Suprapubic skin (tissue), 4 donors: ENCODE results near the gene PPP1R37. TPM values are rescaled to one million over a fixed set of nuclear protein-coding genes. Genes with fewer than 3 reads are reported as not detected.
"Not testable (repeated sequence)": the region's sequence is repeated elsewhere in the genome, so short reads cannot be mapped to it uniquely, and the experiment has no call there.

Source experiments
- DNase-seq, 2 donors: peaks; one replicate each; pipeline ENCODE4 v3.0.0-alpha.2; 2019; ENCODE audit warnings: low spot score in 2 of 2
- H3K27ac ChIP-seq: fragments of 200-600 bp; sonication (generic); one replicate; pipeline ENCODE4 v1.5.1; 2019
- H3K27me3 ChIP-seq: fragments of 200-600 bp; sonication (generic); one replicate; pipeline ENCODE4 v1.5.1; 2019
- H3K36me3 ChIP-seq: fragments of 200-600 bp; sonication (generic); one replicate; pipeline ENCODE4 v1.5.1; 2019
- H3K4me1 ChIP-seq: fragments of 200-600 bp; sonication (generic); one replicate; pipeline ENCODE4 v1.5.1; 2019
- H3K4me3 ChIP-seq: fragments of 200-600 bp; sonication (generic); one replicate; pipeline ENCODE4 v1.5.1; 2019; ENCODE audit warnings: mild to moderate bottlenecking
- H3K9me3 ChIP-seq: fragments of 200-600 bp; sonication (generic); one replicate; pipeline ENCODE4 v1.5.1; 2019
- EP300 ChIP-seq: sonication (generic); formaldehyde crosslinking; IDR thresholded peaks from one replicate; pipeline ENCODE4 v1.6.1; 2017; ENCODE audit warnings: antibody characterized with exemption
- POLR2A ChIP-seq, 2 donors: fragments of 450-650 bp; IDR thresholded peaks; one replicate each; pipeline ENCODE4 v1.6.1; 2017; ENCODE audit warnings: antibody characterized with exemption in 2 of 2, mild to moderate bottlenecking in 2 of 2, moderate library complexity in 2 of 2
- POLR2AphosphoS5 ChIP-seq, 3 donors: sonication (generic); formaldehyde crosslinking; IDR thresholded peaks; one replicate each; pipeline ENCODE4 v1.6.1; 2017; ENCODE audit warnings: antibody characterized with exemption in 3 of 3
- WGBS: methylation state at CpG from one replicate; pipeline ENCODE4 v1.1.5; 2018; 5-methylcytosine and 5-hydroxymethylcytosine counted together
- total RNA-seq, 4 donors: library from RNA; depleted of rRNA; stranded (reverse); fragments of >200 nt; gene quantifications; one replicate each; pipeline ENCODE4 v1.1.0, GENCODE V29; 2016
- TF ChIP-seq, protein P1 (sequence below), 2 donors: fragments of 200-600 bp in 1 of 2; fragments of 450-650 bp in 1 of 2; sonication (generic) in 1 of 2; IDR thresholded peaks; one replicate each; pipeline ENCODE4 v1.5.1; 2016 to 2019; ENCODE audit warnings: antibody characterized with exemption in 2 of 2, mild to moderate bottlenecking in 1 of 2, moderate library complexity in 1 of 2

PPP1R37 gene
- total RNA-seq, 4 donors from 2014 or later: 24.6 to 43.1 (median 33.5) TPM

DNA sequence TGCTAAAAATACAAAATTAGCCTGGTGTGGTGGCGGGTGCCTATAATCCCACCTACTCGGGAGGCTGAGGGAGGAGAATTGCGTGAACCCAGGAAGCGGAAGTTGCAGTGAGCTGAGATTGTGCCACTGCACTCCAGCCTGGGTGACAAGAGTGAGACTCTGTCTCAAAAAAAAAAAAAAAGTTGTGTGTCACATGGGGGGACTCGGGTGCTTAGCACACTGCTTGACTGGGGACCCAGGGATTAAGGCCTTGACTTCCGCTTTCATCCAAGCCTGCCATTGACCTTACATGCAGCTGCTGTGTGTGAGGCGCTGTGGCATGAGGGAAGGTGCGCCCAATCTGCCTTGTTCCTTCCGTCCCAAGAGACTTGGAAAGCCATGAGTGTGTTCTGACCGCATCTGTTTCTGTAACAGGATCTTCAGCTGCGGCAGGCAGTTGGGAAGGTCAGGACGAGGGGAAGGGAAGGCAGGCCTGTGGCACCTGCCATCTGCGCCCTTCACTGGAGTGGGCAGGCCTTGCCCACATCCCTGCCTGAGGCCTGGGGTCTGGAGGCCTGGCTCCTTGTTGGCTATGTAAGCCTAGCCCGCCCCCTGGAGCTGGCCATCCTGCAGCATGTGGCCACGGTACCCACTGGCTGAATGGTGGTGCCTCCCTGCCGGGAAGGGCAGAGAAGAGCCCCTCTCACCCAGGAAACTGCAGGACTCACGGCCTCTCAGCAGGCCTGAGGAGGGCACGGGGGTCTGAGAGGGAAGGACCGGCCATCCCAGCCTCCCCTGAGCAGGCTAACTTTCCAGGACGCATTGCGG is 23.0 kb downstream of the PPP1R37 start:
- Histone ChIP-seq H3K4me3 (no peak overlapping the region), H3K36me3 (no peaks in the 10 kb centered on the region), H3K9me3 (no peaks in the 10 kb centered on the region), H3K27me3 (no peaks in the 10 kb centered on the region), H3K27ac (no peak overlapping the region), H3K4me1 (peaks cover 43% of the 10 kb centered on the region)
- 91% methylated on average over 20 of the region's 21 CpGs for WGBS
- DNase-seq: no peak
- TF ChIP-seq POLR2A (IDR thresholded peaks at IDR 0.05) (no peak), EP300 (no peak), POLR2AphosphoS5 (IDR thresholded peaks at IDR 0.05) (no peak)
- TF ChIP-seq, protein P1, sequence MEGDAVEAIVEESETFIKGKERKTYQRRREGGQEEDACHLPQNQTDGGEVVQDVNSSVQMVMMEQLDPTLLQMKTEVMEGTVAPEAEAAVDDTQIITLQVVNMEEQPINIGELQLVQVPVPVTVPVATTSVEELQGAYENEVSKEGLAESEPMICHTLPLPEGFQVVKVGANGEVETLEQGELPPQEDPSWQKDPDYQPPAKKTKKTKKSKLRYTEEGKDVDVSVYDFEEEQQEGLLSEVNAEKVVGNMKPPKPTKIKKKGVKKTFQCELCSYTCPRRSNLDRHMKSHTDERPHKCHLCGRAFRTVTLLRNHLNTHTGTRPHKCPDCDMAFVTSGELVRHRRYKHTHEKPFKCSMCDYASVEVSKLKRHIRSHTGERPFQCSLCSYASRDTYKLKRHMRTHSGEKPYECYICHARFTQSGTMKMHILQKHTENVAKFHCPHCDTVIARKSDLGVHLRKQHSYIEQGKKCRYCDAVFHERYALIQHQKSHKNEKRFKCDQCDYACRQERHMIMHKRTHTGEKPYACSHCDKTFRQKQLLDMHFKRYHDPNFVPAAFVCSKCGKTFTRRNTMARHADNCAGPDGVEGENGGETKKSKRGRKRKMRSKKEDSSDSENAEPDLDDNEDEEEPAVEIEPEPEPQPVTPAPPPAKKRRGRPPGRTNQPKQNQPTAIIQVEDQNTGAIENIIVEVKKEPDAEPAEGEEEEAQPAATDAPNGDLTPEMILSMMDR (IDR thresholded peaks at IDR 0.05): no peak

DNA sequence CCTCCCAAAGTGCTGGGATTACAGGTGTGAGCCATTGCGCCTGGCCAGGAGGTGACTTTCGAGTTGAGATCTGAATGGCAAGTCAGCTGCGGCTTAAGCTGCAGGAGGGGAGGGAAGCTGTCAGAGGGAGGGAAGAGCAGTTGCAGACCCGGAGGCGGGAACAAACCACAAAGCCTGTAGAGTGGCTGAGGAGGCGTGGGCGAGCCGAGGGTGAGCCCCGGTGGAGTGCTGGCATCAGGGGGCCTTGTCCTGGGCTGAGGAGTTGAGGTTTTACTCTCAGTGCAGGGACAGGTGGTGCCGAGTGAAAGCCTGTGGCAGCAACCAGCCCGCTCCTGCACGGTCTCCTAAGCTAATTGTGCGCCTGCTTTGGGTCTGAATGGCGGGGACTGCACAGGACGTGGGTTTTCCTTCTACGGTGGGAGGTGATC is 24.2 kb downstream of the PPP1R37 start:
- TF ChIP-seq POLR2AphosphoS5 (IDR thresholded peaks at IDR 0.05) (no peak), EP300 (no peak), POLR2A (IDR thresholded peaks at IDR 0.05) (no peak)
- TF ChIP-seq, protein P1 (IDR thresholded peaks at IDR 0.05): no peak
- Histone ChIP-seq H3K36me3 (no peaks in the 10 kb centered on the region), H3K9me3 (no peaks in the 10 kb centered on the region), H3K4me3 (no peak overlapping the region), H3K27ac (peak overlapping the region; percentile 52), H3K27me3 (no peaks in the 10 kb centered on the region), H3K4me1 (peaks cover 55% of the 10 kb centered on the region)
- WGBS: 52% methylated on average over 10 of the region's 16 CpGs
- DNase-seq: no peak

DNA sequence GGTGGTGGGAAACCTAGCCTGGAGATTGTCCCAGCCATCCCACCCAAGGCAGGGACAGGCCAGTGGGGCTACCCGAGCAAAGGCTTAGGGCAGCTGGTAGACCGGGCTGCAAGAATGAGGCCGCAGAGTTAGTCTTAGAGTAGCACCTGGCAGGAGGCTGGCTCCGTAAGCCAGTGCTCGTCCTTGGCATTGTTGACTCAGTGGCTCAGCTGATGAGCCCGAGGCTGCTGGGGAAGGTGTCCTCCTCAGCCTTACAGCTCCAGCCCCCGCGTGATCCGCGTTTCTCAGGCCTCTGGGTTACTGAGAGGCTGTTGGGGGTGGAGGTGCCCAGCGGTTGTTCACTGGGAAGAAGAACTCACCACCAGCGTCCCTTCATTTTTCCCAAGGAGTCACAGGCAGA is 24.7 kb downstream of the PPP1R37 start:
- 60% methylated on average over 7 of the region's 12 CpGs for WGBS
- peaks cover 60% of the 10 kb centered on the region for H3K4me1 ChIP-seq

DNA sequence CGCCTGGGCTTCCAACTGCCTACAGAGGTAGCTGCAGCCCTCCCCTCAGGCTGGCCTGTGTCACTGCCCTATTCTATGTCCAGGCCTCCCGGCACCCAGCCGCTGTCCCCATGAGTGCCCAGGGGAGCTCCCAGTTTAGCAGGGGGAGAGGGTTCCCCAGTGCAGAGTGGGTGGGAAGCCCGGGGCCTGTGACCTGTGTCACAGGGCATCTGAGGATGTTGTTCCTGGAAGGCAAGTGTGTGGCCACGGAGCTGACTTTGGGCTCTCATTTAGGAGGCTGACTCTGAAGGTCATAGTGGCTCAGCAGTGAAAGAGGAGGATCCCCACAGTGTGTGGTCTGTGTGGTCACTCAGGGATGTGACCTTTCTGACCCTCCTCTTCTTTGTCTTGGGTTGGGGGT is 25.1 kb downstream of the PPP1R37 start:
- no peaks in the 10 kb centered on the region for H3K36me3 ChIP-seq
- 80% methylated on average over 2 of the region's 5 CpGs for WGBS
- no peaks in the 10 kb centered on the region for H3K27me3 ChIP-seq
- H3K9me3 ChIP-seq: no peaks in the 10 kb centered on the region
- peak overlapping the region; percentile 52 for H3K27ac ChIP-seq
- TF ChIP-seq POLR2A (IDR thresholded peaks at IDR 0.05) (no peak), POLR2AphosphoS5 (IDR thresholded peaks at IDR 0.05) (no peak), EP300 (no peak)
- TF ChIP-seq, protein P1 (IDR thresholded peaks at IDR 0.05): no peak
- no peak for DNase-seq
- peaks cover 64% of the 10 kb centered on the region for H3K4me1 ChIP-seq
- H3K4me3 ChIP-seq: no peak overlapping the region

More for the DNA sequence above, 24.7 kb downstream of the PPP1R37 start:
- TF ChIP-seq, protein P1 (IDR thresholded peaks at IDR 0.05): no peak
- TF ChIP-seq POLR2A (IDR thresholded peaks at IDR 0.05) (no peak), EP300 (no peak), POLR2AphosphoS5 (IDR thresholded peaks at IDR 0.05) (no peak)
- H3K36me3 ChIP-seq: no peaks in the 10 kb centered on the region
- H3K4me3 ChIP-seq: no peak overlapping the region
- H3K27me3 ChIP-seq: no peaks in the 10 kb centered on the region
- peak overlapping the region; percentile 52 for H3K27ac ChIP-seq
- no peaks in the 10 kb centered on the region for H3K9me3 ChIP-seq
- DNase-seq: no peak

DNA sequence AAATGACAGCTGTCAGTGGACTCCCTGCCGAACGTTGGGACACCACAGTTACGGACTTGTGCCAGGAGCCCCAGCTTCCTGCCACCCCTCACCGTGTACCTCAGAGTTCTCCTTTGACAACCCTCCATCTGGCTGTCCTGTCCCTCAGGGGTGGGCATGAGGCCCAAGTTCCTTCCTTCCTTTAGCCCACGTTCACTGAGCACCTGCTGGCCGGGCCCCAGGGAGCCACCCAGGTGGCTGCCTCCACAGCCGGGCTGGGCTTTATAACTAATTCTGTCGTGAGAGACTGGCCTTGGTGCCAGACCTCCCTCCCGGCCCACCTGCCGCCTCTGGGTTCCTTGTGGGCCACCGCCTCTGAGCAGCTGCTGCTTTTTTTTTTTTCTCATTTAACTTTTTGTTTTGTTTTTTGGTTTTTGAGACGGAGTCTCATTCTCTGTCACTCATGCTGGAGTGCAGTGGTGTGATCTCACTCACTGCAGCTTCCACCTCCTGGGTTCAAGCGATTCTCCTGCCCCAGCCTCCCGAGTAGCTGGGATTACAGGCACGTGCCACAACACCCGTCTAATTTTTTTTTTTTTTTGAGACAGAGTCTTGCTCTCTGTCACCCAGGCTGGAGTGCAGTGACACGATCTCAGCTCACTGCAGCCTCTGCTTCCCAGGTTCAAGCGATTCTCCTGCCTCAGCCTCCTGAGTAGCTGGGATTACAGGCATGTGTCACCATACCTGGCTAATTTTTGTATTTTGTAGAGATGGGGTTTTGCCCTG is 25.8 kb downstream of the PPP1R37 start:
- peaks cover 64% of the 10 kb centered on the region for H3K4me1 ChIP-seq
- 47% methylated on average over 16 of the region's 18 CpGs for WGBS
- H3K9me3 ChIP-seq, H3K36me3 ChIP-seq, DNase-seq, H3K27me3 ChIP-seq, H3K4me3 ChIP-seq: not testable (repeated sequence)
- peak overlapping the region; percentile 52 for H3K27ac ChIP-seq
